SU-DHL-6 (cell line): ENCODE measurements around the gene CNTNAP5.

ENCODE experiments used
- H2AFZ ChIP-seq: fragments of 200-600 bp; sonication (generic); 2 replicates; pipeline ENCODE4 v1.6.1; 2014; ENCODE audit warnings: low read depth, mild to moderate bottlenecking, moderate library complexity, mixed read lengths, antibody characterized with exemption, low read length; ENCODE audit not compliant: severe bottlenecking
- H3F3A ChIP-seq: fragments of 200-600 bp; shearing (Covaris generic); 2 replicates; pipeline ENCODE4 v1.6.0; 2016; ENCODE audit warnings: antibody characterized with exemption, mild to moderate bottlenecking; ENCODE audit not compliant: insufficient read depth
- H3K27ac ChIP-seq: fragments of 200-600 bp; sonication (generic); 2 replicates; pipeline ENCODE4 v1.5.1; 2016; ENCODE audit warnings: low read depth, mild to moderate bottlenecking, low read length, moderate library complexity, mixed read lengths
- H3K27me3 ChIP-seq: fragments of 200-600 bp; sonication (generic), shearing (Covaris generic); 2 replicates; pipeline ENCODE4 v1.6.0; 2014; ENCODE audit warnings: mild to moderate bottlenecking, low read length
- H3K36me3 ChIP-seq: fragments of 200-600 bp; sonication (generic); 2 replicates; pipeline ENCODE4 v1.6.1; 2014; ENCODE audit warnings: mild to moderate bottlenecking, low read length, mixed read lengths
- H3K4me2 ChIP-seq: fragments of 300-600, 200-600 bp; shearing (Covaris generic), sonication (generic); 2 replicates; pipeline ENCODE4 v1.6.0; 2014; ENCODE audit warnings: low read length, low read depth, mild to moderate bottlenecking; ENCODE audit not compliant: poor library complexity, severe bottlenecking
- H3K4me3 ChIP-seq: fragments of 200-600 bp; sonication (generic); 2 replicates; pipeline ENCODE4 v1.5.1; 2014; ENCODE audit warnings: antibody characterized with exemption, low read length, mild to moderate bottlenecking, mixed read lengths; ENCODE audit not compliant: insufficient read depth, poor library complexity, severe bottlenecking
- H3K79me2 ChIP-seq: fragments of 200-600 bp; sonication (generic); 2 replicates; pipeline ENCODE4 v1.6.1; 2014; ENCODE audit warnings: mild to moderate bottlenecking, low read length, moderate library complexity; ENCODE audit not compliant: insufficient read depth
- H3K9ac ChIP-seq: fragments of 200-600 bp; sonication (generic); 2 replicates; pipeline ENCODE4 v1.7.0; 2014; ENCODE audit warnings: mild to moderate bottlenecking, low read length
- H3K9me2 ChIP-seq: fragments of 200-600 bp; sonication (generic); replicated peaks from 2 replicates; pipeline ENCODE4 v1.6.1; 2014; ENCODE audit warnings: low read length; ENCODE audit not compliant: insufficient read depth
- H3K9me3 ChIP-seq: fragments of 200-600 bp; sonication (generic); 2 replicates; pipeline ENCODE4 v1.6.1; 2014; ENCODE audit warnings: low read length, mixed read lengths; ENCODE audit not compliant: insufficient read depth
- H4K20me1 ChIP-seq: fragments of 200-600 bp; sonication (generic); 2 replicates; pipeline ENCODE4 v1.6.1; 2014; ENCODE audit warnings: low read depth, mild to moderate bottlenecking, antibody characterized with exemption, low read length, moderate library complexity, mixed read lengths
- CTCF ChIP-seq: fragments of 200-600 bp; sonication (generic); IDR thresholded peaks from one replicate; pipeline ENCODE4 v1.5.1; 2017; ENCODE audit warnings: antibody characterized with exemption, mild to moderate bottlenecking, low read length, moderate library complexity; ENCODE audit not compliant: insufficient read depth, poor library complexity, severe bottlenecking
- EZH2phosphoT487 ChIP-seq: fragments of 200-600 bp; sonication (generic), shearing (Covaris generic); conservative IDR thresholded peaks from 2 replicates; pipeline ENCODE4 v1.6.1; 2018; ENCODE audit warnings: mild to moderate bottlenecking, antibody characterized with exemption, low read length, moderate library complexity, mixed read lengths

CNTNAP5 gene

GRCh38 chr2:124039032-124039431, 13.9 kb downstream of the CNTNAP5 start:
- Histone ChIP-seq H2AFZ (no peak overlapping the region), H3K9me2 (no peaks in the 10 kb centered on the region), H3K27ac (no peak overlapping the region), H3K79me2 (no peaks in the 10 kb centered on the region), H3K4me3 (no peak overlapping the region), H3K9ac (no peak overlapping the region), H3F3A (no peaks in the 10 kb centered on the region), H3K4me2 (no peak overlapping the region), H4K20me1 (no peaks in the 10 kb centered on the region), H3K9me3 (no peaks in the 10 kb centered on the region), H3K36me3 (no peaks in the 10 kb centered on the region), H3K27me3 (no peaks in the 10 kb centered on the region)
- TF ChIP-seq CTCF (no peak), EZH2phosphoT487 (no peak)

GRCh38 chr2:124039762-124040291, 14.7 kb downstream of the CNTNAP5 start:
- Histone ChIP-seq H3K79me2 (no peaks in the 10 kb centered on the region), H3K9me3 (no peaks in the 10 kb centered on the region), H3K4me2 (no peak overlapping the region), H3K27ac (no peak overlapping the region), H3K9ac (no peak overlapping the region), H4K20me1 (no peaks in the 10 kb centered on the region), H3K27me3 (no peaks in the 10 kb centered on the region), H3K36me3 (no peaks in the 10 kb centered on the region), H3K9me2 (no peaks in the 10 kb centered on the region), H2AFZ (no peak overlapping the region), H3K4me3 (no peak overlapping the region), H3F3A (no peaks in the 10 kb centered on the region)
- no peak for TF ChIP-seq EZH2phosphoT487
- no peak for TF ChIP-seq CTCF

GRCh38 chr2:124045894-124046293, 20.8 kb downstream of the CNTNAP5 start:
- Histone ChIP-seq H3K9me2 (no peaks in the 10 kb centered on the region), H3K4me2 (no peak overlapping the region), H3K79me2 (no peaks in the 10 kb centered on the region), H3K4me3 (no peak overlapping the region), H3K36me3 (no peaks in the 10 kb centered on the region), H2AFZ (no peak overlapping the region), H4K20me1 (no peaks in the 10 kb centered on the region), H3K9me3 (no peaks in the 10 kb centered on the region), H3K9ac (no peak overlapping the region), H3F3A (no peaks in the 10 kb centered on the region), H3K27ac (no peak overlapping the region), H3K27me3 (no peaks in the 10 kb centered on the region)
- no peak for TF ChIP-seq CTCF
- no peak for TF ChIP-seq EZH2phosphoT487
